Trophoblast cell (in vitro differentiated cells and primary cell): Measurements from ENCODE around the gene DNAJC22.

Source experiments
- DNase-seq, 2 donors: peaks; one replicate each; pipeline ENCODE4 v3.0.0-alpha.2; 2016
- H2AFZ ChIP-seq: 2 replicates; pipeline ENCODE4 v1.6.1; 2013; ENCODE audit warnings: low read length, moderate library complexity, mild to moderate bottlenecking; ENCODE audit not compliant: insufficient read depth, poor library complexity
- H2AK5ac ChIP-seq: 2 replicates; pipeline ENCODE4 v1.6.1; 2013; ENCODE audit warnings: mild to moderate bottlenecking, low read length
- H2BK120ac ChIP-seq: 2 replicates; pipeline ENCODE4 v1.6.1; 2013; ENCODE audit warnings: low read length, mild to moderate bottlenecking, moderate library complexity; ENCODE audit not compliant: insufficient read depth, poor library complexity
- H2BK12ac ChIP-seq: 2 replicates; pipeline ENCODE4 v1.6.1; 2013; ENCODE audit warnings: mild to moderate bottlenecking, low read length, moderate library complexity
- H2BK5ac ChIP-seq: 2 replicates; pipeline ENCODE4 v1.6.1; 2013; ENCODE audit warnings: low read length, low read depth, moderate library complexity, mild to moderate bottlenecking; ENCODE audit not compliant: poor library complexity
- H3K14ac ChIP-seq: 2 replicates; pipeline ENCODE4 v1.6.1; 2013; ENCODE audit warnings: mild to moderate bottlenecking, low read length
- H3K18ac ChIP-seq: 2 replicates; pipeline ENCODE4 v1.6.1; 2013; ENCODE audit warnings: mild to moderate bottlenecking, low read length
- H3K23ac ChIP-seq: 2 replicates; pipeline ENCODE4 v1.6.1; 2013; ENCODE audit warnings: low read length
- H3K27ac ChIP-seq: 2 replicates; pipeline ENCODE4 v1.5.1; 2013; ENCODE audit warnings: low read depth, mild to moderate bottlenecking, inconsistent platforms, low read length, moderate library complexity
- H3K27me3 ChIP-seq: 2 replicates; pipeline ENCODE4 v1.6.1; 2013; ENCODE audit warnings: inconsistent platforms, mild to moderate bottlenecking, low read length, moderate library complexity; ENCODE audit not compliant: insufficient read depth
- H3K36me3 ChIP-seq, 2 experiments: 1 replicate in 1 of 2; 2 replicates in 1 of 2; pipeline ENCODE4 v1.6.1; 2013; ENCODE audit warnings: low read length in 2 of 2, mild to moderate bottlenecking in 2 of 2, moderate library complexity in 1 of 2; ENCODE audit not compliant: insufficient read depth in 2 of 2, control insufficient read depth in 1 of 2
- H3K4ac ChIP-seq: 2 replicates; pipeline ENCODE4 v1.6.1; 2013; ENCODE audit warnings: low read depth, mild to moderate bottlenecking, low read length, moderate library complexity
- H3K4me1 ChIP-seq, 2 experiments: 1 replicate in 1 of 2; 2 replicates in 1 of 2; pipeline ENCODE4 v1.6.1; 2013; ENCODE audit warnings: low read length in 2 of 2, mild to moderate bottlenecking in 2 of 2, moderate library complexity in 1 of 2; ENCODE audit not compliant: insufficient read depth in 2 of 2, control insufficient read depth in 1 of 2
- H3K4me2 ChIP-seq: 2 replicates; pipeline ENCODE4 v1.6.1; 2013; ENCODE audit warnings: inconsistent platforms, mild to moderate bottlenecking, low read length, moderate library complexity
- H3K4me3 ChIP-seq: 2 replicates; pipeline ENCODE4 v1.5.1; 2013; ENCODE audit warnings: mild to moderate bottlenecking, low read depth, low read length, inconsistent platforms
- H3K79me1 ChIP-seq: one replicate; pipeline ENCODE4 v1.6.1; 2013; ENCODE audit warnings: low read length
- H3K79me2 ChIP-seq: 2 replicates; pipeline ENCODE4 v1.6.1; 2013; ENCODE audit warnings: low read length, mild to moderate bottlenecking; ENCODE audit not compliant: control insufficient read depth, insufficient read depth, poor library complexity
- H3K9ac ChIP-seq: 2 replicates; pipeline ENCODE4 v1.6.1; 2013; ENCODE audit warnings: mild to moderate bottlenecking, low read length
- H3K9me3 ChIP-seq: 2 replicates; pipeline ENCODE4 v1.6.1; 2013; ENCODE audit warnings: low read depth, mild to moderate bottlenecking, control low read depth, inconsistent platforms, low read length; ENCODE audit not compliant: insufficient read depth
- H4K12ac ChIP-seq: 2 replicates; pipeline ENCODE4 v1.6.1; 2013; ENCODE audit warnings: low read depth, mild to moderate bottlenecking, low read length, moderate library complexity
- H4K8ac ChIP-seq: 2 replicates; pipeline ENCODE4 v1.6.1; 2013; ENCODE audit warnings: low read depth, mild to moderate bottlenecking, low read length, moderate library complexity
- H4K91ac ChIP-seq: one replicate; pipeline ENCODE4 v1.6.1; 2013; ENCODE audit warnings: low read depth, mild to moderate bottlenecking, low read length, moderate library complexity
- WGBS: extraction: QIAGEN DNeasy Blood & Tissue Kit; methylation state at CpG from one replicate; pipeline ENCODE4 v1.1.7; 2013; ENCODE audit warnings: missing lambda C conversion rate; ENCODE audit not compliant: insufficient read length, insufficient coverage; ENCODE audit errors: extremely low coverage; 5-methylcytosine and 5-hydroxymethylcytosine counted together

DNAJC22 gene

DNA sequence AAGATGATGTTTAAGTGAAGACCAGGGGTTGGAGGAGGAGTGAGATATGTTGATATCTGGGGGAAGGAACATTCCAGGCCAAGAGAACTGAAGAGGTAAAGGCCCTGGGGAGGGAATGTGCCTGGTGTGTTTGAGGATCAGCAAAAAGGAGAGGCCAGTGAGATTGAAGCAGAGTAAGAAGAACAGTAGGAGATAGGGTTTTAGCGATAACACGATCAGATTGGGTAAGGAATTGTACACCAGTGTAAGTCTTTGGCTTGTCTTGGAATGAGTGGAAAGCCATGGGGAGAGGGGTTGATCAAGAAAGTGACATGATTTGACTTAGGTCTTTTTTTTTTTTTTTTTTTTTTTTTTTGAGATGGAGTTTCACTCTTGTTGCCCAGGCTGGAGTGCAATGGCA is 18.8 kb upstream of the DNAJC22 start:
- Histone ChIP-seq H3K79me2 (no peaks in the 10 kb centered on the region), H3K9ac (no peak overlapping the region), H4K12ac (no peak overlapping the region), H3K18ac (no peak overlapping the region), H3K4me2 (no peak overlapping the region), H2BK12ac (no peak overlapping the region), H2BK120ac (no peak overlapping the region), H3K4ac (no peak overlapping the region), H3K27me3 (no peaks in the 10 kb centered on the region), H3K14ac (no peak overlapping the region), H3K9me3 (peaks cover 2% of the 10 kb centered on the region), H2AK5ac (no peak overlapping the region), H3K4me1 (peaks cover 6 to 8% of the 10 kb centered on the region in 2 experiments), H3K4me3 (no peak overlapping the region), H3K79me1 (peaks cover 3% of the 10 kb centered on the region), H2AFZ (no peak overlapping the region), H3K27ac (no peak overlapping the region), H3K23ac (no peak overlapping the region), H3K36me3 (peaks cover 44% of the 10 kb centered on the region in 2 experiments), H4K8ac (no peak overlapping the region), H2BK5ac (no peak overlapping the region), H4K91ac (no peak overlapping the region)
- no CpG with 5 or more reads among the region's 2 CpGs for WGBS
- no peak for DNase-seq

DNA sequence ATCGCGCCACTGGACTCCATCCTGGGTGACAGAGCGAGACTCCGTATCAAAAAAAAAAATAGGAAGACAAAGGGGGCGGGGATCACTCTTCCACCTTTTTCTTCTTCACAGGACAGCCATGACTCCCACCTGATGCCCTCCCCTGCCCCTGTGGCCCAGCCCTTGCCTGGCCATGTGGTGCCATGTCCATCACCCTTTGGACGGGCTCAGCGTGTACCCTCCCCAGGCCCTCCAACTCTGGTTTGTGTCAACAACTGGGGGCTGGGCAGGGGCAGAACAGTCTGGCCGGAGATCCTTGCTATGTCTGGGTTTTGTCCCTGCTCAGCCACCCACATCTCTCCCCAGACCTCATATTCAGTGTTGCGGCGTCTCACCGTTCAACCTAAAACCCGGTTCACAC is 17.9 kb upstream of the DNAJC22 start:
- H3K9ac ChIP-seq = no peak overlapping the region
- no peak for DNase-seq
- H3K79me1 ChIP-seq = no peaks in the 10 kb centered on the region
- no peak overlapping the region for H3K4me3 ChIP-seq
- H3K79me2 ChIP-seq = no peaks in the 10 kb centered on the region
- no peak overlapping the region for H3K18ac ChIP-seq
- H4K12ac ChIP-seq = no peak overlapping the region
- H3K9me3 ChIP-seq = peaks cover 4% of the 10 kb centered on the region
- WGBS = no CpG with 5 or more reads among the region's 12 CpGs
- H2BK5ac ChIP-seq = no peak overlapping the region
- H3K23ac ChIP-seq = no peak overlapping the region
- H3K4me1 ChIP-seq = peaks cover 3% of the 10 kb centered on the region in 2 experiments
- H3K14ac ChIP-seq = no peak overlapping the region
- H2BK12ac ChIP-seq = no peak overlapping the region
- no peak overlapping the region for H2AK5ac ChIP-seq
- H3K4ac ChIP-seq = no peak overlapping the region
- H2BK120ac ChIP-seq = no peak overlapping the region
- H3K4me2 ChIP-seq = no peak overlapping the region
- no peak overlapping the region for H4K8ac ChIP-seq
- no peak overlapping the region for H3K27ac ChIP-seq
- H4K91ac ChIP-seq = no peak overlapping the region
- H2AFZ ChIP-seq = no peak overlapping the region
- H3K36me3 ChIP-seq = peaks cover 44% of the 10 kb centered on the region in 2 experiments
- no peaks in the 10 kb centered on the region for H3K27me3 ChIP-seq

GRCh38 chr12:49330032-49330619 is 16.6 kb upstream of the DNAJC22 start:
- WGBS = no CpG with 5 or more reads among the region's 7 CpGs
- no peak for DNase-seq
- no peak overlapping the region for H3K4me2 ChIP-seq

DNA sequence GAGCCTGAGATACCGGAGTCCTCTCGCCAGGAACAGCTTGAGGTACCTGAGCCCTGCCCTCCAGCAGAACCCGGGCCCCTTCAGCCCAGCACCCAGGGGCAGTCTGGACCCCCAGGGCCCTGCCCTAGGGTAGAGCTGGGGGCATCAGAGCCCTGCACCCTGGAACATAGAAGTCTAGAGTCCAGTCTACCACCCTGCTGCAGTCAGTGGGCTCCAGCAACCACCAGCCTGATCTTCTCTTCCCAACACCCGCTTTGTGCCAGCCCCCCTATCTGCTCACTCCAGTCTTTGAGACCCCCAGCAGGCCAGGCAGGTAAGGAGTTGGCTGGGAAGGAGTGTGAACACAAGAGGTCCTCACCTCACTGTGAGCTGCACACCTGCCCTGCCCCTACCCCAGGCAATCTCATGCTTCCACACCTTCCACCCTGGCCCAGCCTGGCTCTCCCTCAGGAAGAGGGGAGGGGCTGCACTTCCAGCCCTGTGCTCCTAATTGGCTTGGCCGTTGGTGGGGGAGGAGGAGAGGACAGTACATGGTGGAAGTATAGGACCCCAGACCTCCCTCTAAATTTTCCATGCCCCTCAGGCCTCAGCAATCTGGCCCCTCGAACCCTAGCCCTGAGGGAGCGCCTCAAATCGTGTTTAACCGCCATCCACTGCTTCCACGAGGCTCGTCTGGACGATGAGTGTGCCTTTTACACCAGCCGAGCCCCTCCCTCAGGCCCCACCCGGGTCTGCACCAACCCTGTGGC is 15.9 kb upstream of the DNAJC22 start:
- Histone ChIP-seq H3K79me2 (no peaks in the 10 kb centered on the region), H4K91ac (no peak overlapping the region), H4K8ac (no peak overlapping the region), H2BK5ac (no peak overlapping the region), H3K27me3 (peaks cover 15% of the 10 kb centered on the region), H3K79me1 (no peaks in the 10 kb centered on the region), H3K4me3 (no peak overlapping the region), H3K9me3 (peaks cover 7% of the 10 kb centered on the region), H2AK5ac (no peak overlapping the region), H3K4ac (no peak overlapping the region), H3K23ac (no peak overlapping the region), H2AFZ (no peak overlapping the region), H2BK120ac (no peak overlapping the region), H2BK12ac (no peak overlapping the region), H3K18ac (no peak overlapping the region), H3K4me1 (no peaks in the 10 kb centered on the region), H3K9ac (no peak overlapping the region), H4K12ac (no peak overlapping the region), H3K14ac (no peak overlapping the region), H3K27ac (no peak overlapping the region), H3K36me3 (peaks cover 38 to 39% of the 10 kb centered on the region in 2 experiments), H3K4me2 (no peak overlapping the region)
- no peak for DNase-seq
- no CpG with 5 or more reads among the region's 14 CpGs for WGBS

More at GRCh38 chr12:49330032-49330619, 16.6 kb upstream of the DNAJC22 start:
- Histone ChIP-seq H2BK5ac (no peak overlapping the region), H2AK5ac (no peak overlapping the region), H3K4me1 (no peaks in the 10 kb centered on the region), H2BK12ac (no peak overlapping the region), H2BK120ac (no peak overlapping the region), H3K9me3 (peaks cover 4% of the 10 kb centered on the region), H3K14ac (no peak overlapping the region), H3K36me3 (peaks cover 44% of the 10 kb centered on the region in 2 experiments), H3K4ac (no peak overlapping the region), H3K27ac (no peak overlapping the region), H4K8ac (no peak overlapping the region), H3K79me1 (no peaks in the 10 kb centered on the region), H3K9ac (no peak overlapping the region), H3K27me3 (peaks cover 8% of the 10 kb centered on the region), H3K18ac (no peak overlapping the region), H3K4me3 (no peak overlapping the region), H4K91ac (no peak overlapping the region), H3K23ac (no peak overlapping the region), H2AFZ (no peak overlapping the region), H4K12ac (no peak overlapping the region), H3K79me2 (no peaks in the 10 kb centered on the region)
